Measurements from ENCODE around the gene USP33. TPM values are rescaled to one million over a fixed set of nuclear protein-coding genes. Genes with fewer than 3 reads are reported as not detected.
"Not testable (repeated sequence)": the region's sequence is repeated elsewhere in the genome, so short reads cannot be mapped to it uniquely, and the experiment has no call there.

USP33 gene
- total RNA-seq, 1 donor from 2014 or later, result 58.4 TPM

DNA sequence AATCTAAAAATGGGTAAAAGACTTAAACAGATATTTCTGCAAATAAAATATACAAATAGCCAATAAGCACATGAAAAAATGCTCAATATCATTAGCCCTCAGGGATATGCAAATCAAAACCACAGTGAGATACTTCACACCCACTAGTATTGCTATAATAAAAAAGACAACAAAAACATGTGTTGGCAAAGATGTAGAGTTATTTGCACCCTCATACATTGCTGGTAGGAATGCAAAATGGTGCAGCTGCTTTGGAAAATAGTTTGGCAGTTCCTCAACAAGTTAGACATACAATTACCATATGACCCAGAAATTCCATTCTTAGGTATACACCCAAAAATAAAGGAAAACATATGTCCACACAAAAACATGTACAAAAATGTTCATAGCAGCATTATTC is 107.4 kb downstream of the USP33 start:
- Mint-ChIP-seq H3K4me1 (peaks cover 32% of the 10 kb centered on the region), H3K4me3 (no peak overlapping the region), H3K9me3 (peaks cover 14% of the 10 kb centered on the region), H3K27me3 (no peaks in the 10 kb centered on the region), H3K36me3 (ENCODE audit: low read depth) (peaks cover 49% of the 10 kb centered on the region), H3K27ac (no peak overlapping the region)
- DNase-seq (no peak), ATAC-seq (ENCODE audit: low read depth) (no peak)
- ChIA-PET POLR2A (no interaction called here), CTCF (no interaction called here)
- TF ChIP-seq CTCF (IDR thresholded peaks at IDR 0.05), result no peak
- intact Hi-C loops (cut with micrococcal nuclease), result no loop called here

GRCh38 chr1:77649127-77649526 is 110.5 kb downstream of the USP33 start:
- no peak for DNase-seq
- Mint-ChIP-seq H3K9me3 (peaks cover 14% of the 10 kb centered on the region), H3K36me3 (ENCODE audit: low read depth) (peaks cover 58% of the 10 kb centered on the region), H3K4me1 (peaks cover 20% of the 10 kb centered on the region), H3K27me3 (no peaks in the 10 kb centered on the region), H3K27ac (no peak overlapping the region), H3K4me3 (no peak overlapping the region)
- no peak for ATAC-seq (ENCODE audit: low read depth)
- TF ChIP-seq CTCF (IDR thresholded peaks at IDR 0.05), result no peak
- intact Hi-C loops (cut with micrococcal nuclease), result no loop called here
- POLR2A ChIA-PET, result no interaction called here
- CTCF ChIA-PET, result no interaction called here

- ATAC-seq (ENCODE audit: low read depth); H3K27ac Mint-ChIP-seq; H3K4me1 Mint-ChIP-seq; H3K27me3 Mint-ChIP-seq; intact Hi-C loops (cut with micrococcal nuclease); H3K4me3 Mint-ChIP-seq; CTCF ChIA-PET; DNase-seq; POLR2A ChIA-PET: not testable (repeated sequence)
- peaks cover 51% of the 10 kb centered on the region for H3K36me3 Mint-ChIP-seq (ENCODE audit: low read depth)
- peaks cover 11% of the 10 kb centered on the region for H3K9me3 Mint-ChIP-seq
Measured at GRCh38 chr1:77646224-77646623, 113.4 kb downstream of the USP33 start.

Other genes with a start within 250 kb of the USP33 start
- gene ZZZ3, start 77.2 kb downstream of the USP33 start, total RNA-seq, result 49.1 and 61.4 TPM in 2 replicates
- 11.1 and 13.0 TPM in 2 replicates for gene MIGA1, start 19.8 kb upstream of the USP33 start, total RNA-seq
- 0.46 and 0.73 TPM in 2 replicates for gene NEXN, start 128.8 kb upstream of the USP33 start, total RNA-seq
- 259 and 282 TPM in 2 replicates for gene FUBP1, start 219.2 kb upstream of the USP33 start, total RNA-seq
- gene DNAJB4, start 245.1 kb upstream of the USP33 start, total RNA-seq, result 9.9 and 11.9 TPM in 2 replicates

Data from activated B cell treated with CpG ODN at 0.5 μM for 24 hours (primary cell).